ENCODE results near the gene ADCY1. TPM values are rescaled to one million over a fixed set of nuclear protein-coding genes. Genes with fewer than 3 reads are reported as not detected.

ADCY1 gene
- total and polyA plus RNA-seq, 2 donors (not counting 3 experiments of a cell fraction or from before 2014, with no cell fraction given): 0.52 to 1.6 TPM

- peaks cover 0 to 7% of the 10 kb centered on the region in 2 experiments for H3K27me3 ChIP-seq (ENCODE audit: control insufficient read depth in 2 of 2, insufficient read depth in 2 of 2, low read length in 2 of 2)
- H3K4me2 ChIP-seq (ENCODE audit: insufficient read depth, low read length): no peak overlapping the region
- H2AFZ ChIP-seq (ENCODE audit: low read depth, low read length): no peak overlapping the region
- intact Hi-C loops (cut with micrococcal nuclease) (no loop called here), dilution Hi-C loops (cut with MboI; ENCODE audit: extremely low pct_ligation_motif_present, low sequenced_read_pairs) (no loop called here)
- no peak overlapping the region for H3K27ac ChIP-seq (ENCODE audit: insufficient read depth, low read depth, low read length)
- TF ChIP-seq POLR2A (IDR thresholded peaks at IDR 0.05; ENCODE audit: low read depth, low read length) (no peak), CTCF (IDR thresholded peaks at IDR 0.05; ENCODE audit: extremely low read depth in 1 of 2, insufficient read depth in 1 of 2, low read depth in 1 of 2, low read length in 2 of 2) (no peak), JUN (IDR thresholded peaks at IDR 0.05; ENCODE audit: borderline replicate concordance, insufficient read depth, insufficient read length, low read depth) (no peak), FOS (IDR thresholded peaks at IDR 0.05; ENCODE audit: borderline replicate concordance, insufficient read depth, low read length) (no peak), MYC (IDR thresholded peaks at IDR 0.05; ENCODE audit: low read depth, low read length) (no peak), GATA2 (IDR thresholded peaks at IDR 0.05; ENCODE audit: insufficient read depth, insufficient read length, low read depth, low read length) (no peak), EZH2 (IDR thresholded peaks at IDR 0.05; ENCODE audit: borderline replicate concordance, low read depth, low read length, severe bottlenecking) (no peak)
- CTCF ChIA-PET: interaction anchor here (1.1 to 1.8 kb wide), 2 partner anchors 46 to 145 kb away, joined by 4 to 5 read pairs; no protein-coding TSS in a partner anchor
- H3K4me1 ChIP-seq (ENCODE audit: control insufficient read depth, extremely low read depth, insufficient read depth, low read length): no peaks in the 10 kb centered on the region
- no peaks in the 10 kb centered on the region for H4K20me1 ChIP-seq (replicated peaks; ENCODE audit: control insufficient read depth, extremely low read depth, insufficient read depth, low read length)
- H3K36me3 ChIP-seq (ENCODE audit: control insufficient read depth in 2 of 2, extremely low read depth in 1 of 2, insufficient read depth in 2 of 2, low read length in 2 of 2): no peaks in the 10 kb centered on the region
- H3K9ac ChIP-seq (replicated peaks; ENCODE audit: extremely low read depth, insufficient read depth, low read length): no peak overlapping the region
- POLR2A ChIA-PET: no interaction called here
- H3K79me2 ChIP-seq (ENCODE audit: control insufficient read depth, insufficient read depth, low read length): no peaks in the 10 kb centered on the region
- DNase-seq (ENCODE audit: low read depth, low spot score) (no peak), FAIRE-seq (no peak)
- no TSS peak for BruUV-seq (replicated peaks)
- no peaks in the 10 kb centered on the region for H3K9me1 ChIP-seq (replicated peaks; ENCODE audit: control insufficient read depth, extremely low read depth, insufficient read depth, low read length)
- no peak overlapping the region for H3K4me3 ChIP-seq (replicated peaks in 1 of 3; ENCODE audit: insufficient read depth in 1 of 3, low read depth in 1 of 3, low read length in 3 of 3)
- H3K9me3 ChIP-seq (replicated peaks; ENCODE audit: control insufficient read depth, insufficient read depth, low read length): no peaks in the 10 kb centered on the region
Observed at GRCh38 chr7:45709168-45710042, 135.2 kb downstream of the ADCY1 start.

All from endothelial cell of umbilical vein (primary cell).